ENCODE data around the gene GPR78.

GPR78 gene

DNA sequence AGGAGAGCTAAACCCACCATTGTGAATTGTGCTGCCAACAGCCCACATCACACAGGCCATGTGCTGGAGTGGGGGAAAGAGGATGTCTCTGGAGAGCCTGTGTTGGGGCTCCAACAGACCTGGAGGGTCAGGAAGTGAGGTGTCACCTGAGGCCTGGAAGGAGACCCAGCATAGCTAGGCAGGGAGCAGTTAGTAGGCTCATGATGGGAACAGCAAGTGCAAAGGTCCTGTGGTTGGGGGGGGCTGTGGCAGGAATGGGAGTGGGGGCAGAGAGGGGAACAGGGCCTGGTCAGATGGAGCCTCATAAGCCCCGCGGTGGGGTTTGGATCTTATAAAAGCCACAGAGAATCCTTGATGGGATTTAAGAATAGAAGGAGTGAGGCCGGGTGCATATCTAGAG, 35.9 kb upstream of the GPR78 start:
- Histone ChIP-seq H3K79me2 (ENCODE audit: insufficient read depth, low read depth) (no peaks in the 10 kb centered on the region), H3K4me2 (no peak overlapping the region), H3K27me3 (ENCODE audit: insufficient read depth, low read depth) (no peaks in the 10 kb centered on the region), H3K36me3 (ENCODE audit: insufficient read depth) (no peaks in the 10 kb centered on the region), H2AFZ (ENCODE audit: low read depth) (no peak overlapping the region), H4K20me1 (ENCODE audit: insufficient read depth) (no peaks in the 10 kb centered on the region), H3K9ac (no peak overlapping the region), H3K4me1 (ENCODE audit: low read depth, poor library complexity, severe bottlenecking) (peaks cover 11% of the 10 kb centered on the region), H3K4me3 (IDR thresholded peaks at IDR 0.05; ENCODE audit: insufficient read depth, low read depth, low read length) (no peak overlapping the region), H3K27ac (no peak overlapping the region)
- TF ChIP-seq, protein P1, sequence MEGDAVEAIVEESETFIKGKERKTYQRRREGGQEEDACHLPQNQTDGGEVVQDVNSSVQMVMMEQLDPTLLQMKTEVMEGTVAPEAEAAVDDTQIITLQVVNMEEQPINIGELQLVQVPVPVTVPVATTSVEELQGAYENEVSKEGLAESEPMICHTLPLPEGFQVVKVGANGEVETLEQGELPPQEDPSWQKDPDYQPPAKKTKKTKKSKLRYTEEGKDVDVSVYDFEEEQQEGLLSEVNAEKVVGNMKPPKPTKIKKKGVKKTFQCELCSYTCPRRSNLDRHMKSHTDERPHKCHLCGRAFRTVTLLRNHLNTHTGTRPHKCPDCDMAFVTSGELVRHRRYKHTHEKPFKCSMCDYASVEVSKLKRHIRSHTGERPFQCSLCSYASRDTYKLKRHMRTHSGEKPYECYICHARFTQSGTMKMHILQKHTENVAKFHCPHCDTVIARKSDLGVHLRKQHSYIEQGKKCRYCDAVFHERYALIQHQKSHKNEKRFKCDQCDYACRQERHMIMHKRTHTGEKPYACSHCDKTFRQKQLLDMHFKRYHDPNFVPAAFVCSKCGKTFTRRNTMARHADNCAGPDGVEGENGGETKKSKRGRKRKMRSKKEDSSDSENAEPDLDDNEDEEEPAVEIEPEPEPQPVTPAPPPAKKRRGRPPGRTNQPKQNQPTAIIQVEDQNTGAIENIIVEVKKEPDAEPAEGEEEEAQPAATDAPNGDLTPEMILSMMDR (conservative IDR thresholded peaks at IDR 0.05; ENCODE audit: low read depth, low read length) = no peak

DNA sequence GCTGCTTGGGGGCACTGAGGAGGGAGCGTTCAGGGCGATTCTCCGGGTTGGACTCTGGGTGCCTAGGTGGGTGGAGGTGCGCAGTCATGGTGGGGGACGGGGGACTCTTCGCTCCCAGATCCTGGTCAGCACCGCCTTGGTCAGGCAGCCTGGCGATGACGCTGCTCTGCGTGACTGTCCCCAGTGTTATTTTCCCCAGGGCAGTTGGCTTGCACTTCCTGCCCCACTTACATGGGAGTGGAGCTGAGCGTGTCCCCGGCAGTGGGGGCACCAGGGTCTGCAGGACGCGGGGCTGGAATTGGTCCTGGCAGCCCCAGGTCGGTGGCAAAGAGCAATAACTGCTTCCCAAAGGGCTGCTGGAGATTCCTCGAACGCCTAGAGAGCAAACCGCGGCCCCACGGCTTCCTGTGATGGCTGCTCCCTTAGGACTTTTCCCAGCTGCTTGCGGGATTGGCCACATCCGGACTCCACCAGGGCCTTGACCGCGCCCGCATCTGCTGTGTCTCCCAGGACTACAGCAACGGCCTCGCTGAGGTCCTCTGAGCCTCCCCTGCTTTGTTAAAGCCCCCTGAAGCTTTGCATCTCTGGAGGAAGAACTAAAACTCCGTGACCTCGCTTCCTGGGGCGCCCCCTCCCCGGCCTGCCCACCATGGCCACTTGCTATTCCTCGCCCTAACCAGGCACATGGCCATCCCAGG, 35.3 kb upstream of the GPR78 start:
- Histone ChIP-seq H3K27ac (no peak overlapping the region), H3K9ac (no peak overlapping the region), H3K4me3 (IDR thresholded peaks at IDR 0.05; ENCODE audit: insufficient read depth, low read depth, low read length) (no peak overlapping the region), H3K4me2 (no peak overlapping the region), H2AFZ (ENCODE audit: low read depth) (no peak overlapping the region), H3K36me3 (ENCODE audit: insufficient read depth) (no peaks in the 10 kb centered on the region), H4K20me1 (ENCODE audit: insufficient read depth) (no peaks in the 10 kb centered on the region), H3K4me1 (ENCODE audit: low read depth, poor library complexity, severe bottlenecking) (peaks cover 7% of the 10 kb centered on the region), H3K27me3 (ENCODE audit: insufficient read depth, low read depth) (no peaks in the 10 kb centered on the region), H3K79me2 (ENCODE audit: insufficient read depth, low read depth) (no peaks in the 10 kb centered on the region)
- TF ChIP-seq, protein P1 (conservative IDR thresholded peaks at IDR 0.05; ENCODE audit: low read depth, low read length) = no peak

DNA sequence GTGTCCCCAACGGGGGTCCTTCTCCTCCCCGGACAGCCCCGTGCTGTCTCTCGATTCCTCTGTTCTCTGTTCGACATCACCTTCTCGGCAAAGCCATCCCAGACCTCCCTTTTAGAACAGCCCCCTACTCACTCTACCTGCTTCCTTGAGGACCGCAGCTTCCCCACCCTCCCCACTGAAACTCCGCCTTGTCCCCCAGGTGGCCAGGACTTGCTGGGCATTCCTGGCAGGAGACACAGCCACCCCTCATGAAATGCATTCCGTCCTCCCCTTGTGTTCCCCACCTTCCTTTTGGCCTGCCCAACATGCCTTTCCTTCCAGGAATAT, 34.8 kb upstream of the GPR78 start:
- no peaks in the 10 kb centered on the region for H3K27me3 ChIP-seq (ENCODE audit: insufficient read depth, low read depth)
- TF ChIP-seq, protein P1 (conservative IDR thresholded peaks at IDR 0.05; ENCODE audit: low read depth, low read length) = no peak
- peaks cover 3% of the 10 kb centered on the region for H3K4me1 ChIP-seq (ENCODE audit: low read depth, poor library complexity, severe bottlenecking)
- no peaks in the 10 kb centered on the region for H4K20me1 ChIP-seq (ENCODE audit: insufficient read depth)
- no peak overlapping the region for H3K27ac ChIP-seq
- H3K36me3 ChIP-seq (ENCODE audit: insufficient read depth) = no peaks in the 10 kb centered on the region
- H2AFZ ChIP-seq (ENCODE audit: low read depth) = no peak overlapping the region
- no peaks in the 10 kb centered on the region for H3K79me2 ChIP-seq (ENCODE audit: insufficient read depth, low read depth)
- no peak overlapping the region for H3K4me2 ChIP-seq
- H3K9ac ChIP-seq = no peak overlapping the region
- no peak overlapping the region for H3K4me3 ChIP-seq (IDR thresholded peaks at IDR 0.05; ENCODE audit: insufficient read depth, low read depth, low read length)

DNA sequence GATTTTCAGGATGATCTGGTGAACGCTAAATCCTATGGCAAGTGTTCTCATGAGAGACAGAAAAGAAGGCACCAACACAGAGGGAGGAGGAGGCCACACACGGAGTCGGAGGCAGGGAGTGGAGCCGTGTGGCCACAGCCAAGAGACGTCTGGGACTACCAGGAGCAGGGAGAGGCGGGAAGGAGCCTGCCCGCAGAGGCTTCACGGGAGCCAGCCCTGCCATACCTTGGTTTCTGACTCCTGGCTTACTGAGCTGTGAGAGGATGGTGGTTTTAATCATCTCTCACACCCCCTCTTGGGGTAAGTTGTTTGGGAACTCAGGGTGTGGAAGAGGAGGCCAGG, 33.5 kb upstream of the GPR78 start:
- Histone ChIP-seq H3K9ac (no peak overlapping the region), H3K4me3 (IDR thresholded peaks at IDR 0.05; ENCODE audit: insufficient read depth, low read depth, low read length) (no peak overlapping the region), H3K4me1 (ENCODE audit: low read depth, poor library complexity, severe bottlenecking) (no peaks in the 10 kb centered on the region), H3K36me3 (ENCODE audit: insufficient read depth) (no peaks in the 10 kb centered on the region), H3K79me2 (ENCODE audit: insufficient read depth, low read depth) (no peaks in the 10 kb centered on the region), H3K27ac (no peak overlapping the region), H3K27me3 (ENCODE audit: insufficient read depth, low read depth) (no peaks in the 10 kb centered on the region), H4K20me1 (ENCODE audit: insufficient read depth) (no peaks in the 10 kb centered on the region), H3K4me2 (no peak overlapping the region), H2AFZ (ENCODE audit: low read depth) (no peak overlapping the region)
- TF ChIP-seq, protein P1 (conservative IDR thresholded peaks at IDR 0.05; ENCODE audit: low read depth, low read length) = no peak
